HFF-Myc (cell line): ENCODE data around the gene NCKAP1.

Experiments
- DNase-seq: peaks from one replicate; pipeline ENCODE4 v3.0.0-alpha.2; 2011; ENCODE audit warnings: low read depth; ENCODE audit errors: extremely low read depth
- H3K4me3 ChIP-seq: replicated peaks from 2 replicates; pipeline ENCODE4 v1.5.1; 2011; ENCODE audit warnings: low read depth, mild to moderate bottlenecking, control low read depth, low read length
- TF ChIP-seq, protein P1 (sequence below): IDR thresholded peaks from 2 replicates; pipeline ENCODE4 v1.5.1; 2012; ENCODE audit warnings: mild to moderate bottlenecking, low read depth, low read length, control low read depth; ENCODE audit errors: missing control alignments

Gene NCKAP1

DNA sequence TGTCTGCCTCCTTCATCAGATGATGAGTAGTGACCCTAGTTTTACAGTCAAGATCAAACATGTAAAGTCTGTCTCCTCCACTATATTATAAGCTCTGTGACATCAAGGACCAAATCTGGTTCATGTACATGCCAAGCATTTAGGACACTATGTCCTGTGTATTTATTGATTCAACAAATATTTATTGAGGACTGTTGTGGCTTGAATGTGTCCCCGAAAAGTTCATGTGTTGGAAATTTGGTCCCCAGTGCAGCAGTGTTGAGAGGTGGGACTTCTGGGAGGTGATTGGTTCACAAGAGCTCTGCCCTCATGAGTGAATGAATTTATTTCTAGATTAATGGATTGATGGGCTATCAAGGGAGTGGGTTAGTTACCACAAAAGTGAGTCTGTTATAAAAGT lies 125.2 kb downstream of the NCKAP1 start:
- no peak for DNase-seq
- no peak overlapping the region for H3K4me3 ChIP-seq
- TF ChIP-seq, protein P1, sequence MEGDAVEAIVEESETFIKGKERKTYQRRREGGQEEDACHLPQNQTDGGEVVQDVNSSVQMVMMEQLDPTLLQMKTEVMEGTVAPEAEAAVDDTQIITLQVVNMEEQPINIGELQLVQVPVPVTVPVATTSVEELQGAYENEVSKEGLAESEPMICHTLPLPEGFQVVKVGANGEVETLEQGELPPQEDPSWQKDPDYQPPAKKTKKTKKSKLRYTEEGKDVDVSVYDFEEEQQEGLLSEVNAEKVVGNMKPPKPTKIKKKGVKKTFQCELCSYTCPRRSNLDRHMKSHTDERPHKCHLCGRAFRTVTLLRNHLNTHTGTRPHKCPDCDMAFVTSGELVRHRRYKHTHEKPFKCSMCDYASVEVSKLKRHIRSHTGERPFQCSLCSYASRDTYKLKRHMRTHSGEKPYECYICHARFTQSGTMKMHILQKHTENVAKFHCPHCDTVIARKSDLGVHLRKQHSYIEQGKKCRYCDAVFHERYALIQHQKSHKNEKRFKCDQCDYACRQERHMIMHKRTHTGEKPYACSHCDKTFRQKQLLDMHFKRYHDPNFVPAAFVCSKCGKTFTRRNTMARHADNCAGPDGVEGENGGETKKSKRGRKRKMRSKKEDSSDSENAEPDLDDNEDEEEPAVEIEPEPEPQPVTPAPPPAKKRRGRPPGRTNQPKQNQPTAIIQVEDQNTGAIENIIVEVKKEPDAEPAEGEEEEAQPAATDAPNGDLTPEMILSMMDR: no peak

DNA sequence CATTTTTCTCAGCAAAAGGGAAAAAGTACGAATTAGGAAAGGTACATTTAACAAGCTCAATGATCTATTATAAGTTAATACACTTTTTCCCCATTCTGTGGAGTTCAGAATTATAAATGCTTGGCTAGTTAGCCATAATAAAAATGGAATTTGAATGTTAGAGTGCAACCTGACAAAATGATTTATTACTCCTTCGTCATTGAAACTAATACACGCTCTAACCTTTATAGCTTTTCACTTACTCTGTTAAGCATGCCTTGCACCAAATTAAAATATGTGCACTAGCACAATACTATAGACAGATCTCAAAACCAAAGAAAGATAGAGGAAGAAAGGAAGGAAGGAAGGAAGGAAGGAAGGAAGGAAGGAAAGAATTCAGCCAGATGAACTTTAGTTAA lies 125.7 kb downstream of the NCKAP1 start:
- DNase-seq: no peak
- no peak overlapping the region for H3K4me3 ChIP-seq
- TF ChIP-seq, protein P1: no peak

DNA sequence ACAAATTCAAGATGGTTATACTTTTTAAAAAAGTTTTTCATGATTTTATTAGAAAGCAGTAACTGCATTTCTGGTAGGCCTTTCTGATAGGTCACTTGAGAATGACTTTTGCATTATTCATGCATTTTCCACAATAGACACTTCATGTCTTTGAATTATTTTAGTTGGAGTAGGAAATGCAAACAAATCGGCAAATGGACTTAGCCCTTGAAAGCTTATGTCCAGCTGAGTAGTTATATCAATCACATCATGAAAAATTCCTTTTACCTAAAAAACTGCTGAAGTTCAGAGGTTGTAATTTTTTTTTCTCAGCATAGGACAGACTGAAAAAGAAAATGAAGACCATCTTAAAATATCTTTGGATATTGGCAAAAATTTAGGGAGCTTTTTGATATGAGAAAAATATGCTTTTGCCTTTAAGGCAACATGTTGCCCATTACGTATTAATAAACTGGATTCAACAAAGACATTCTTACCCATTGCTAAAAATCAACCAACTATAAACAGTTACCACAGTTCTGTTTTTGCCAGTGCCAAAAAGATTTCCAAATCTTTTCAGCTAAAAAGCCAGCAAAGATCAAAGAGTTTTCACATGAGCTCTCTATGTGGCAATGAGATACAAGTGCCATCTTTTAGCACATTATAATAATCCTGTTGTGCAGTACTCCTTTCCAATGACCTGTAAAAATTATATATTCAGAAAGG lies 126.3 kb downstream of the NCKAP1 start:
- no peak for DNase-seq
- H3K4me3 ChIP-seq: no peak overlapping the region
- TF ChIP-seq, protein P1: no peak

DNA sequence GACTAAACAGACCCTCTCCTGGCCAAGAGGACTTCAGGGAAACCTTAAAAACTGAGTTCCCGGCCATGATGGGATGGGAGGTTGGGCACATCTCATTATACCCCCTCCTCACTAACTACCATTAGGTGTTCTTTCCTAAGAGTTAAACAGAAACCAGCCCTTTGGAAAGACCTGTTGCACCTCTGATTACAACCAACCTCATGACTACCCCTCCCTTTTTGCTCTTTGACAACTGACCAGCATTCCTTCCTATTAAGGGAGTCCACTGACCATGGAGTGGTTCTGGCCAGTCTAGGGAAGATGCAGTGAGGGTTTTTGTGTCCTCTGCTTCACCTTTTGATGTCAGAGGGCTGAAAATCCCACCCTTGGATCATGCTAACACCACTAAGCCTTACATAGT lies 127.3 kb downstream of the NCKAP1 start:
- H3K4me3 ChIP-seq: no peak overlapping the region
- no peak for DNase-seq
- TF ChIP-seq, protein P1: no peak

DNA sequence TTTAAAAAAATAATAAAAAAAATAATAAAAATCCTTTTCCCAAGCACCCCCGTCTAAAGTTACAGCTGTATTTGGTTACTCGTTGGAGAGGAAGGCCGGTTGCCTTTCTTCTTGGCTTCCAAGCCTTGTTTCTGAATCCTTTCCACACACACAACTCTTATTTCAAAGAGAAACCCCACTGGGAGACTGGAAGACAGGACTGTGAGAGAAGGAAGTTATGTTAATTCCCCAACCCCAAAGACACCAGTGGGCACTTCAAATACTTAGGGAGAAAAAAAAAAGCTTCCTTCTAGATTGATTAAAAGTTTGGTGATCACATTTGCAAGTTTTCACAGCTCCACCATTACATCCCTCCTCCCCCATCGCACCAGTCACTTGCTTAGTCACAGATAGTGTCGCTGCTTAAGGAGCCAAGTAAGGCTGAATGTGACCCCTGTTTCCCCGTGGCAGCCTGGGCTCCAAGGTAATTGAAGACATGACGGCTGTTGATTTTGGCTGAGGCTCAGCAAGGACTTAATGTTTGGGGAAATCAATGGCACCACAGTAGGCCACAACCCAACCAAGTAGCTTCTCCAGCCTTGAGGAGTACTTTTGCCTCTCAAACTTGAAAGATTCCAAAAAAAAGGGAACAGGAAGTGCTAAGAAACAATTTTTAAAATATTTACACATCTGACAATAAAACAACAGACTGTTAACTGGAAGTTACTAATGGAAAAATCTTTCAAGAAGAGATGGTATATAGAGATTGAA lies 131.0 kb downstream of the NCKAP1 start:
- TF ChIP-seq, protein P1: no peak
- H3K4me3 ChIP-seq: no peak overlapping the region
- DNase-seq: no peak

DNA sequence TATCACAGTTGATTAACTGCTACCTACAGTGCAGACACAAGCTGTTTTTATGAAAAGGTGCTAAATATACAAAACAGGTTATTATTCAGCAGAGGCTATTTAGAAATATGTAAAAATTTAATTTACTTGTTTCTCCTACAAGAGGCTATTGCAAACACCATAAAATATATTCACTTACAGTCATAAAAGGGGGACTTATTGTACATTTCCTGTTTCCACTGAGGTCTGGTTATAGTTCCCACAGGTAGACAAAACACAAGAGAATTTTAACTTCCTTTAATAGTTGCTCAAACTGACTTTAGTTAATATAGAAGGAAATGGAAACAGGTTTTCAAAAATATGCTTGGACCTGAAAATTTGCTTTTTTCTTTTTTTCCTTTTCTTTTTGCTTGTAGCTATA lies 131.8 kb downstream of the NCKAP1 start:
- TF ChIP-seq, protein P1: no peak
- no peak overlapping the region for H3K4me3 ChIP-seq
- no peak for DNase-seq
